ENCODE results near the gene L3HYPDH.

Gene L3HYPDH

GRCh38 chr14:59438195-59438647 lies 46.0 kb downstream of the L3HYPDH start:
- TF ChIP-seq CTCF (IDR thresholded peaks at IDR 0.05; ENCODE audit: low read depth, low read length) = no peak

GRCh38 chr14:59435987-59436386 lies 48.2 kb downstream of the L3HYPDH start:
- no peak for DNase-seq (ENCODE audit: low read depth, low spot score)

More at GRCh38 chr14:59438195-59438647, 46.0 kb downstream of the L3HYPDH start:
- DNase-seq (ENCODE audit: low read depth, low spot score) = peak; percentile 80
- in situ Hi-C loops (cut with HindIII; ENCODE audit: low sequenced_read_pairs) = no loop called here
- H3K4me3 ChIP-seq (ENCODE audit: low read depth, low read length) = no peak overlapping the region

GRCh38 chr14:59435101-59435500 lies 49.1 kb downstream of the L3HYPDH start:
- in situ Hi-C loops (cut with HindIII; ENCODE audit: low sequenced_read_pairs) = no loop called here
- no peak for DNase-seq (ENCODE audit: low read depth, low spot score)
- no peak for TF ChIP-seq CTCF (IDR thresholded peaks at IDR 0.05; ENCODE audit: low read depth, low read length)

More at GRCh38 chr14:59435987-59436386, 48.2 kb downstream of the L3HYPDH start:
- H3K4me3 ChIP-seq (ENCODE audit: low read depth, low read length) = no peak overlapping the region
- TF ChIP-seq CTCF (IDR thresholded peaks at IDR 0.05; ENCODE audit: low read depth, low read length) = no peak
- in situ Hi-C loops (cut with HindIII; ENCODE audit: low sequenced_read_pairs) = no loop called here

GRCh38 chr14:59429790-59430189 lies 54.4 kb downstream of the L3HYPDH start:
- no peak for TF ChIP-seq CTCF (IDR thresholded peaks at IDR 0.05; ENCODE audit: low read depth, low read length)
- H3K4me3 ChIP-seq (ENCODE audit: low read depth, low read length) = no peak overlapping the region
- in situ Hi-C loops (cut with HindIII; ENCODE audit: low sequenced_read_pairs) = no loop called here
- DNase-seq (ENCODE audit: low read depth, low spot score) = no peak

More at GRCh38 chr14:59435101-59435500, 49.1 kb downstream of the L3HYPDH start:
- no peak overlapping the region for H3K4me3 ChIP-seq (ENCODE audit: low read depth, low read length)

- peak; percentile 81 for DNase-seq (ENCODE audit: low read depth, low spot score)
- in situ Hi-C loops (cut with HindIII; ENCODE audit: low sequenced_read_pairs) = no loop called here
- H3K4me3 ChIP-seq (ENCODE audit: low read depth, low read length) = no peak overlapping the region
- TF ChIP-seq CTCF (IDR thresholded peaks at IDR 0.05; ENCODE audit: low read depth, low read length) = peak; percentile 53
Measured at GRCh38 chr14:59428581-59429012, 55.6 kb downstream of the L3HYPDH start.

GRCh38 chr14:59427653-59428580 lies 56.3 kb downstream of the L3HYPDH start:
- no peak for DNase-seq (ENCODE audit: low read depth, low spot score)
- no peak for TF ChIP-seq CTCF (IDR thresholded peaks at IDR 0.05; ENCODE audit: low read depth, low read length)
- H3K4me3 ChIP-seq (ENCODE audit: low read depth, low read length) = no peak overlapping the region
- in situ Hi-C loops (cut with HindIII; ENCODE audit: low sequenced_read_pairs) = no loop called here
